IMR-90 (cell line): Measurements from ENCODE around the gene MAPKAPK2. TPM values are rescaled to one million over a fixed set of nuclear protein-coding genes. Genes with fewer than 3 reads are reported as not detected.
A peak's percentile ranks its signal among the peaks of the same experiment; 100 is the strongest.

Experiments used
- ATAC-seq: fragments of 200-7000 bp; cut with Tn5 transposase; 2 replicates; pipeline ENCODE4 v1.9.1; 2020; ENCODE audit warnings: low read depth, mild to moderate bottlenecking, moderate library complexity
- BruUV-seq: library from RNA; stranded (reverse); fragments of 400-500 nt; replicated peaks from 2 replicates; lab custom pipeline; 2021; lab: Mats Ljungman, UMichigan
- CTCF ChIA-PET: fragments of 300-600 bp; formaldehyde crosslinking; extraction: SDS; loops from one replicate; lab custom pipeline; 2021; ENCODE audit warnings: antibody characterized with exemption; lab: Yijun Ruan, JAX
- POLR2A ChIA-PET: fragments of 300-600 bp; sonication (Branson Sonifier 250); formaldehyde crosslinking; loops from one replicate; lab custom pipeline; 2022; ENCODE audit warnings: antibody characterized with exemption; ENCODE audit not compliant: unreplicated experiment; lab: Charles Lee
- DNase-seq: peaks from one replicate; pipeline ENCODE4 v3.0.0; 2013
- H2AFZ ChIP-seq: replicated peaks from 2 replicates; pipeline ENCODE3; 2013; ENCODE audit warnings: low read length, mild to moderate bottlenecking; ENCODE audit not compliant: poor library complexity
- H2AK5ac ChIP-seq: 2 replicates; pipeline ENCODE4 v1.6.1; 2013; ENCODE audit warnings: low read depth, low read length, inconsistent platforms
- H2AK9ac ChIP-seq: replicated peaks from 2 replicates; pipeline ENCODE3; 2013; ENCODE audit warnings: mild to moderate bottlenecking, low read depth, low read length, moderate library complexity; ENCODE audit not compliant: poor library complexity
- H2BK120ac ChIP-seq: 2 replicates; pipeline ENCODE4 v1.6.1; 2013; ENCODE audit warnings: low read depth, low read length, inconsistent platforms
- H2BK15ac ChIP-seq: 3 replicates; pipeline ENCODE4 v1.6.1; 2013; ENCODE audit warnings: low read depth, low read length, inconsistent platforms
- H2BK20ac ChIP-seq: 2 replicates; pipeline ENCODE4 v1.6.1; 2013; ENCODE audit warnings: low read depth, mild to moderate bottlenecking, inconsistent platforms, low read length, moderate library complexity
- H2BK5ac ChIP-seq: 2 replicates; pipeline ENCODE4 v1.6.1; 2013; ENCODE audit warnings: mild to moderate bottlenecking, low read depth, low read length, inconsistent platforms; ENCODE audit not compliant: poor library complexity, severe bottlenecking
- H3K14ac ChIP-seq: replicated peaks from 2 replicates; pipeline ENCODE4 v1.6.1; 2013; ENCODE audit warnings: low read depth, low read length, inconsistent platforms
- H3K18ac ChIP-seq: 2 replicates; pipeline ENCODE4 v1.6.1; 2013; ENCODE audit warnings: low read depth, low read length, control low read depth
- H3K23ac ChIP-seq: 2 replicates; pipeline ENCODE4 v1.6.1; 2013; ENCODE audit warnings: low read depth, low read length, inconsistent platforms
- H3K27ac ChIP-seq: 2 replicates; pipeline ENCODE4 v1.5.1; 2013; ENCODE audit warnings: mild to moderate bottlenecking, control low read depth, low read length; ENCODE audit not compliant: insufficient read depth
- H3K27me3 ChIP-seq: 2 replicates; pipeline ENCODE4 v1.6.1; 2013; ENCODE audit warnings: low read length; ENCODE audit not compliant: control insufficient read depth, insufficient read depth
- H3K36me3 ChIP-seq: 2 replicates; pipeline ENCODE4 v1.6.1; 2013; ENCODE audit warnings: low read length, mixed read lengths; ENCODE audit not compliant: control insufficient read depth, insufficient read depth
- H3K4ac ChIP-seq: 2 replicates; pipeline ENCODE4 v1.6.1; 2013; ENCODE audit warnings: low read depth, low read length, inconsistent platforms
- H3K4me1 ChIP-seq: 2 replicates; pipeline ENCODE4 v1.6.1; 2013; ENCODE audit warnings: low read length, mixed read lengths; ENCODE audit not compliant: control insufficient read depth, insufficient read depth
- H3K4me2 ChIP-seq: 2 replicates; pipeline ENCODE4 v1.6.1; 2013; ENCODE audit warnings: low read depth, mild to moderate bottlenecking, control low read depth, low read length, moderate library complexity
- H3K4me3 ChIP-seq: 2 replicates; pipeline ENCODE4 v1.5.1; 2013; ENCODE audit warnings: low read depth, mild to moderate bottlenecking, control low read depth, low read length, moderate library complexity; ENCODE audit not compliant: insufficient read depth
- H3K56ac ChIP-seq: 2 replicates; pipeline ENCODE4 v1.6.1; 2013; ENCODE audit warnings: low read length, inconsistent platforms; ENCODE audit not compliant: insufficient read depth; ENCODE audit errors: extremely low read depth
- H3K79me1 ChIP-seq, 2 experiments: 2 replicates each; pipeline ENCODE4 v1.6.1; 2013; ENCODE audit warnings: low read length in 2 of 2, inconsistent platforms in 1 of 2, low read depth in 1 of 2
- H3K9ac ChIP-seq: 2 replicates; pipeline ENCODE4 v1.6.1; 2013; ENCODE audit warnings: low read depth, low read length, control low read depth
- H3K9me1 ChIP-seq: 2 replicates; pipeline ENCODE4 v1.6.1; 2013; ENCODE audit warnings: low read length, inconsistent platforms; ENCODE audit not compliant: insufficient read depth
- H3K9me3 ChIP-seq: 2 replicates; pipeline ENCODE4 v1.6.1; 2013; ENCODE audit warnings: low read length; ENCODE audit not compliant: control insufficient read depth, insufficient read depth
- H4K20me1 ChIP-seq: 2 replicates; pipeline ENCODE4 v1.6.1; 2013; ENCODE audit warnings: low read length, inconsistent platforms; ENCODE audit not compliant: insufficient read depth
- H4K5ac ChIP-seq: 2 replicates; pipeline ENCODE4 v1.6.1; 2013; ENCODE audit warnings: mild to moderate bottlenecking, low read depth, low read length, control low read depth
- H4K8ac ChIP-seq, 2 experiments: 2 replicates each; pipeline ENCODE4 v1.6.1; 2013; ENCODE audit warnings: low read depth in 2 of 2, low read length in 2 of 2, control low read depth in 1 of 2, inconsistent platforms in 1 of 2
- H4K91ac ChIP-seq: 2 replicates; pipeline ENCODE4 v1.6.1; 2013; ENCODE audit warnings: low read depth, low read length, inconsistent platforms; ENCODE audit not compliant: insufficient read depth
- BHLHE40 ChIP-seq: fragments of 150-350 bp; IDR thresholded peaks from 2 replicates; pipeline ENCODE4 v1.6.1; 2016; ENCODE audit warnings: mild to moderate bottlenecking, low read depth, low read length
- RCOR1 ChIP-seq: IDR thresholded peaks from 2 replicates; pipeline ENCODE4 v1.6.1; 2012; ENCODE audit warnings: mild to moderate bottlenecking, low read length, improper control_type of control experiment; ENCODE audit not compliant: insufficient replicate concordance
- SMC3 ChIP-seq: fragments of 150-350 bp; IDR thresholded peaks from 2 replicates; pipeline ENCODE4 v1.6.1; 2016; ENCODE audit warnings: low read depth, mild to moderate bottlenecking, antibody characterized with exemption, low read length, moderate library complexity
- WGBS, 2 experiments: methylation state at CpG; one replicate each; pipeline versions ENCODE4 v1.1.5 to v1.1.7; 2013; ENCODE audit warnings: missing lambda C conversion rate in 2 of 2; ENCODE audit not compliant: insufficient read length in 1 of 2; ENCODE audit errors: extremely low coverage in 2 of 2; 5-methylcytosine and 5-hydroxymethylcytosine counted together
- dilution Hi-C: fragments of 300-500 bp; cut with HindIII; formaldehyde crosslinking; loops from one replicate; pipeline ENCODE4 v1.14.3; 2018; ENCODE audit warnings: low sequenced_read_pairs; ENCODE audit not compliant: unreplicated experiment
- in situ Hi-C: fragments of 300-500 bp; cut with MboI; formaldehyde crosslinking; loops from 3 replicates; pipeline ENCODE4 v1.14.3; 2019; ENCODE audit warnings: low sequenced_read_pairs, inconsistent platforms, mixed read lengths
- intact Hi-C: fragments of 100-400 bp; cut with micrococcal nuclease; formaldehyde crosslinking; loops from 2 replicates; pipeline ENCODE4 v1.10.0; 2022
- polyA plus RNA-seq, 3 experiments: library from polyadenylated mRNA; depleted of rRNA; stranded (reverse); fragments of >200 nt; gene quantifications; 2 replicates each; pipeline ENCODE4 v1.2.3, GENCODE V29; 2012; ENCODE audit warnings: low replicate concordance in 1 of 3
- total RNA-seq: library from RNA; depleted of rRNA; stranded (reverse); fragments of >200 nt; gene quantifications from 2 replicates; pipeline ENCODE4 v1.2.3, GENCODE V29; 2012
- TF ChIP-seq, protein P1 (sequence below): conservative IDR thresholded peaks from 2 replicates; pipeline ENCODE4 v1.5.1; 2012; ENCODE audit warnings: mild to moderate bottlenecking, low read depth, low read length, improper control_type of control experiment
- TF ChIP-seq, protein P2 (sequence below): fragments of 150-350 bp; IDR thresholded peaks from 2 replicates; pipeline ENCODE4 v1.6.1; 2017; ENCODE audit warnings: mild to moderate bottlenecking, antibody characterized with exemption, low read length, low read depth

Gene MAPKAPK2
- total and polyA plus RNA-seq, 2 of the 4 experiments (the other 2 are of a cell fraction) = 56.5 to 66.4 TPM

DNA sequence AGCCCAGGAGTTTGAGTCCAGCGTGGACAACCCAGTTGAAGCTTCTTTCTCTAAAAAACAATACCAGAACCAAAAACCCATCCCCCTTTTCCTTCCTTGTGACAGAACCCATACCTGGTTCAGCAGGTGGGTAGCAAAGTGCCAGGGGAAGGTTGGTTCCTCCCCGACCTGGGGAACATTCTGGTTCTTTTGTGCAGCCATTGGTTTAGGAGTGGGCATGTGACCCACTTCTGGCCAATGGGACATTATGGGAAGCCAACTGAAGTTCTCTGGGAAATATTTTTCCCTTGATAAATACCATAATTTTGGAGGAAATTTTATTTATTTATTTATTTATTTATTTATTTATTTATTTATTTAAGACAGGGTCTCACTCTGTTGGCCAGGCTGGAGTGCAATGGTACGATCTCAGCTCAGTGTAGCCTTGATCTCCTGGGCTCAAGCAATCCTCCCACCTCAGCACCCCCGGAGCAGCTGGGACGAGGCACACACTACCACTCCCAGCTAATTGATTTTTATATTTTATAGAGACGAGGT is 15.8 kb upstream of the MAPKAPK2 start:
- no peak overlapping the region for H3K4me2 ChIP-seq
- no peak overlapping the region for H3K14ac ChIP-seq
- ATAC-seq = no peak
- TF ChIP-seq, protein P1, sequence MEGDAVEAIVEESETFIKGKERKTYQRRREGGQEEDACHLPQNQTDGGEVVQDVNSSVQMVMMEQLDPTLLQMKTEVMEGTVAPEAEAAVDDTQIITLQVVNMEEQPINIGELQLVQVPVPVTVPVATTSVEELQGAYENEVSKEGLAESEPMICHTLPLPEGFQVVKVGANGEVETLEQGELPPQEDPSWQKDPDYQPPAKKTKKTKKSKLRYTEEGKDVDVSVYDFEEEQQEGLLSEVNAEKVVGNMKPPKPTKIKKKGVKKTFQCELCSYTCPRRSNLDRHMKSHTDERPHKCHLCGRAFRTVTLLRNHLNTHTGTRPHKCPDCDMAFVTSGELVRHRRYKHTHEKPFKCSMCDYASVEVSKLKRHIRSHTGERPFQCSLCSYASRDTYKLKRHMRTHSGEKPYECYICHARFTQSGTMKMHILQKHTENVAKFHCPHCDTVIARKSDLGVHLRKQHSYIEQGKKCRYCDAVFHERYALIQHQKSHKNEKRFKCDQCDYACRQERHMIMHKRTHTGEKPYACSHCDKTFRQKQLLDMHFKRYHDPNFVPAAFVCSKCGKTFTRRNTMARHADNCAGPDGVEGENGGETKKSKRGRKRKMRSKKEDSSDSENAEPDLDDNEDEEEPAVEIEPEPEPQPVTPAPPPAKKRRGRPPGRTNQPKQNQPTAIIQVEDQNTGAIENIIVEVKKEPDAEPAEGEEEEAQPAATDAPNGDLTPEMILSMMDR = no peak
- TF ChIP-seq, protein P2, sequence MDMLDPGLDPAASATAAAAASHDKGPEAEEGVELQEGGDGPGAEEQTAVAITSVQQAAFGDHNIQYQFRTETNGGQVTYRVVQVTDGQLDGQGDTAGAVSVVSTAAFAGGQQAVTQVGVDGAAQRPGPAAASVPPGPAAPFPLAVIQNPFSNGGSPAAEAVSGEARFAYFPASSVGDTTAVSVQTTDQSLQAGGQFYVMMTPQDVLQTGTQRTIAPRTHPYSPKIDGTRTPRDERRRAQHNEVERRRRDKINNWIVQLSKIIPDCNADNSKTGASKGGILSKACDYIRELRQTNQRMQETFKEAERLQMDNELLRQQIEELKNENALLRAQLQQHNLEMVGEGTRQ = peak; percentile 26; the same call in 1 of the 2 replicates
- TF ChIP-seq BHLHE40 = no peak
- no peak for TF ChIP-seq RCOR1
- no peak for TF ChIP-seq SMC3
- H3K4ac ChIP-seq = no peak overlapping the region
- peaks cover 7% of the 10 kb centered on the region for H3K4me1 ChIP-seq
- WGBS, 2 experiments = no CpG with 5 or more reads among the region's 6 CpGs
- no peaks in the 10 kb centered on the region for H4K20me1 ChIP-seq
- H3K79me1 ChIP-seq = no peaks in the 10 kb centered on the region
- ChIA-PET POLR2A (interaction anchor here (0.9 kb wide), 1 partner anchor 56 kb away, joined by 3 read pairs; no protein-coding TSS in a partner anchor), CTCF (interaction anchor here (1.1 to 1.8 kb wide), 2 partner anchors 35 to 38 kb away, joined by 3 to 6 read pairs; no protein-coding TSS in a partner anchor)
- in situ Hi-C loops (loop anchor here (10.0 kb wide), 1 partner anchor 184 kb away; no protein-coding TSS in a partner anchor), dilution Hi-C loops (no loop called here), intact Hi-C loops (no loop called here)
- H3K36me3 ChIP-seq = no peaks in the 10 kb centered on the region
- no peak overlapping the region for H4K5ac ChIP-seq
- no peak overlapping the region for H2AFZ ChIP-seq
- H2BK15ac ChIP-seq = no peak overlapping the region
- no peak overlapping the region for H2BK120ac ChIP-seq
- no peaks in the 10 kb centered on the region for H3K9me3 ChIP-seq
- no peak overlapping the region for H3K9ac ChIP-seq
- H2BK5ac ChIP-seq = no peak overlapping the region
- H2BK20ac ChIP-seq = no peak overlapping the region
- DNase-seq = no peak
- H3K27ac ChIP-seq = no peak overlapping the region
- H3K27me3 ChIP-seq = peaks cover 8% of the 10 kb centered on the region
- no peak overlapping the region for H3K18ac ChIP-seq
- no TSS peak for BruUV-seq
- no peak overlapping the region for H4K8ac ChIP-seq
- H2AK9ac ChIP-seq = no peak overlapping the region
- H2AK5ac ChIP-seq = no peak overlapping the region
- H3K23ac ChIP-seq = no peak overlapping the region
- H3K9me1 ChIP-seq = peaks cover 4% of the 10 kb centered on the region; the same call in 1 of the 2 replicates
- no peak overlapping the region for H3K4me3 ChIP-seq
- no peak overlapping the region for H3K56ac ChIP-seq
- H4K91ac ChIP-seq = no peak overlapping the region
